CD14-positive monocyte (primary cell): ENCODE measurements around the gene FDXACB1. TPM values are rescaled to one million over a fixed set of nuclear protein-coding genes. Genes with fewer than 3 reads are reported as not detected.

Source experiments
- DNase-seq, 3 donors: peaks; one replicate each; pipeline ENCODE4 v3.0.0-alpha.2; 2011 to 2022
- H2AFZ ChIP-seq: 2 replicates; pipeline ENCODE4 v1.6.0; 2012; ENCODE audit warnings: mild to moderate bottlenecking, low read depth, low read length, inconsistent platforms; ENCODE audit not compliant: insufficient read depth, poor library complexity, severe bottlenecking
- H3K27ac ChIP-seq, 2 donors: 1 replicate in 1 of 2; 2 replicates in 1 of 2; pipeline ENCODE4 v1.5.1; 2012 to 2013; ENCODE audit warnings: low read length in 2 of 2, control low read depth in 1 of 2, inconsistent platforms in 1 of 2, low read depth in 1 of 2, mild to moderate bottlenecking in 1 of 2
- H3K27me3 ChIP-seq, 2 donors: one replicate each; pipeline versions ENCODE4 v1.6.0 to v1.6.1; 2011 to 2013; ENCODE audit warnings: low read length in 2 of 2; ENCODE audit not compliant: control insufficient read depth in 2 of 2, insufficient read depth in 2 of 2
- H3K36me3 ChIP-seq, 2 donors: replicated peaks in 1 of 2; 1 replicate in 1 of 2; 2 replicates in 1 of 2; pipeline versions ENCODE4 v1.5.1 to v1.6.1; 2012 to 2013; ENCODE audit warnings: low read length in 2 of 2, control low read depth in 1 of 2, inconsistent platforms in 1 of 2, mild to moderate bottlenecking in 1 of 2; ENCODE audit not compliant: insufficient read depth in 2 of 2, control insufficient read depth in 1 of 2
- H3K4me1 ChIP-seq, 2 donors: 1 replicate in 1 of 2; 2 replicates in 1 of 2; pipeline versions ENCODE4 v1.5.1 to v1.6.1; 2012 to 2013; ENCODE audit warnings: low read length in 2 of 2, control low read depth in 1 of 2, inconsistent platforms in 1 of 2, mild to moderate bottlenecking in 1 of 2, moderate library complexity in 1 of 2; ENCODE audit not compliant: insufficient read depth in 2 of 2, control insufficient read depth in 1 of 2
- H3K4me2 ChIP-seq: replicated peaks from 2 replicates; pipeline ENCODE3; 2012; ENCODE audit warnings: low read length, moderate library complexity, mild to moderate bottlenecking; ENCODE audit not compliant: poor library complexity, severe bottlenecking; ENCODE audit errors: extremely low read depth
- H3K4me3 ChIP-seq, 3 experiments: fragments of 200-600 bp in 1 of 3; sonication (generic) in 1 of 3; replicated peaks in 1 of 3; 1 replicate in 2 of 3; 2 replicates in 1 of 3; pipeline ENCODE4 v1.5.1; 2011 to 2013; ENCODE audit warnings: low read length in 3 of 3, mild to moderate bottlenecking in 3 of 3, control low read depth in 2 of 3, low read depth in 2 of 3, inconsistent platforms in 1 of 3, moderate library complexity in 1 of 3
- H3K79me2 ChIP-seq: 2 replicates; pipeline ENCODE4 v1.6.0; 2012; ENCODE audit warnings: mild to moderate bottlenecking, control low read depth, inconsistent platforms, low read length, moderate library complexity; ENCODE audit not compliant: insufficient read depth
- H3K9ac ChIP-seq: 2 replicates; pipeline ENCODE4 v1.6.0; 2017; ENCODE audit warnings: low read length, mild to moderate bottlenecking; ENCODE audit not compliant: insufficient read depth, poor library complexity, severe bottlenecking
- H3K9me3 ChIP-seq, 2 donors: replicated peaks in 1 of 2; 1 replicate in 1 of 2; 2 replicates in 1 of 2; pipeline versions ENCODE4 v1.5.1 to v1.6.1; 2012 to 2013; ENCODE audit warnings: low read length in 2 of 2, control low read depth in 1 of 2; ENCODE audit not compliant: control insufficient read depth in 1 of 2, insufficient read depth in 1 of 2
- H4K20me1 ChIP-seq: 2 replicates; pipeline ENCODE4 v1.6.0; 2012; ENCODE audit warnings: mild to moderate bottlenecking, low read length, control low read depth, moderate library complexity; ENCODE audit not compliant: insufficient read depth
- H3K27ac Mint-ChIP-seq, 7 donors: one replicate each; pipeline ENCODE4 v1.8.0; 2020; ENCODE audit warnings: mild to moderate bottlenecking in 7 of 7, mixed read lengths in 7 of 7, moderate library complexity in 6 of 7, inconsistent platforms in 2 of 7
- H3K27me3 Mint-ChIP-seq, 3 donors: one replicate each; pipeline ENCODE4 v1.8.0; 2021 to 2022; ENCODE audit warnings: low read depth in 3 of 3, mild to moderate bottlenecking in 3 of 3, mixed read lengths in 3 of 3, moderate library complexity in 3 of 3, inconsistent platforms in 1 of 3
- H3K36me3 Mint-ChIP-seq, 2 donors: one replicate each; pipeline ENCODE4 v1.8.0; 2020; ENCODE audit warnings: mixed read lengths in 2 of 2, inconsistent platforms in 1 of 2, mild to moderate bottlenecking in 1 of 2
- H3K4me1 Mint-ChIP-seq: one replicate; pipeline ENCODE4 v1.8.0; 2020; ENCODE audit warnings: mild to moderate bottlenecking, mixed read lengths
- H3K4me3 Mint-ChIP-seq, 2 donors: one replicate each; pipeline ENCODE4 v1.8.0; 2020; ENCODE audit warnings: mild to moderate bottlenecking in 2 of 2, mixed read lengths in 2 of 2, moderate library complexity in 1 of 2
- H3K9me3 Mint-ChIP-seq, 7 donors: one replicate each; pipeline ENCODE4 v1.8.0; 2020 to 2022; ENCODE audit warnings: mixed read lengths in 7 of 7, mild to moderate bottlenecking in 6 of 7, moderate library complexity in 6 of 7, inconsistent platforms in 2 of 7
- CTCF ChIP-seq: fragments of 200-600 bp; IDR thresholded peaks from one replicate; pipeline ENCODE4 v1.8.0; 2022; ENCODE audit warnings: antibody characterized with exemption, mild to moderate bottlenecking
- WGBS: methylation state at CpG from one replicate; pipeline ENCODE4 v1.1.5; 2013; ENCODE audit warnings: missing lambda C conversion rate; ENCODE audit not compliant: insufficient coverage; 5-methylcytosine and 5-hydroxymethylcytosine counted together
- intact Hi-C, 2 donors: fragments of 100-400 bp; cut with micrococcal nuclease; formaldehyde crosslinking; loops; one replicate each; pipeline versions ENCODE4 v1.15.0 to v1.15.1; 2023
- polyA plus RNA-seq, 3 donors: library from polyadenylated mRNA; depleted of rRNA in 1 of 3; unstranded in 2 of 3; stranded (reverse) in 1 of 3; fragments of 300-500 nt in 2 of 3; fragments of >200 nt in 1 of 3; fragmentation: Illumina TruSeq in 2 of 3; gene quantifications; 1 replicate in 2 of 3; 2 replicates in 1 of 3; pipeline ENCODE4 v1.2.3, GENCODE V29; 2012 to 2021

FDXACB1 gene
- polyA plus RNA-seq, 3 donors, result 1.9 to 2.3 (median 2.0) TPM

DNA sequence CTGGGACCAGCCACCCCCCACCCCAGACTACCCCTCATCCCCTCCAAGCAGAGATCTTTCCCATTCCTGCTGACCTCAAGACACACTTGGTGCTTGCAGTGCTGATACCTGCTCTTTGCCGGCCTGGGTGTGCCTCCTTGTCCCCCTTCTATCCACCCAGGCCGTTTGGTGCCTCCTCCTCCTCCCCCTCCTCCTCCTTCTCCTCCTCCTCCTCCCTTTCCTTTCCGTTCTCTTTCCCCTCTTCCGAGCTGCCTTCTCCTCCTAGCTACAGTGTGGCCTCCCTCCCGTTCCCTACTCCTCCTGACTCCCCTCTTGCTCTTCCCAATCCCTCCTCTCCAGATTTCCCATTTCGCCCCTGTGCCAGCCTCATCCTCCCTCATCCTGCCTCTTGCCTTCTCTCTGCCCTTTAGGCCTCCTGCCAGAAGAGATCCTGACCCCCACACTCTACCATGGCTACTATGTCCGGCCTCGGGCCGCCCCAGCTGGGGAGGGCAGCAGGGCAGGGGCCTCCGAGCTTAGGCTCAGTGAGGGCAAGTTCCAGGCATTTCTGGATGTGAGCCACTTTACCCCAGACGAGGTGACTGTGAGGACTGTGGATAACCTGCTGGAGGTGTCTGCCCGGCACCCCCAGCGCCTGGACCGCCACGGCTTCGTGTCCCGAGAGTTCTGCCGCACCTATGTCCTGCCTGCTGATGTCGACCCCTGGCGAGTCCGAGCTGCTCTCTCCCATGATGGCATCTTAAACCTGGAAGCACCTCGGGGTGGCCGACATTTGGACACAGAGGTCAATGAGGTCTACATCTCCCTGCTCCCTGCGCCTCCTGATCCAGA, 34.3 kb upstream of the FDXACB1 start:
- no peaks in the 10 kb centered on the region for H3K4me1 ChIP-seq
- H3K27ac Mint-ChIP-seq, result no peak overlapping the region
- no peak for DNase-seq
- TF ChIP-seq CTCF, result no peak
- intact Hi-C loops, result no loop called here
- H3K9me3 Mint-ChIP-seq, result peaks cover 0 to 2% (median 0%) of the 10 kb centered on the region in 7 donors
- H3K9me3 ChIP-seq, result no peaks in the 10 kb centered on the region
- WGBS, result 82% methylated on average over 18 of the region's 24 CpGs
- H3K36me3 ChIP-seq, result no peaks in the 10 kb centered on the region
- no peak overlapping the region for H2AFZ ChIP-seq
- no peaks in the 10 kb centered on the region for H3K36me3 Mint-ChIP-seq
- no peak overlapping the region for H3K4me3 ChIP-seq
- peaks cover 13 to 43% of the 10 kb centered on the region in 2 donors for H3K27me3 ChIP-seq
- H3K4me1 Mint-ChIP-seq, result no peaks in the 10 kb centered on the region
- H3K9ac ChIP-seq, result no peak overlapping the region
- no peaks in the 10 kb centered on the region for H3K79me2 ChIP-seq
- no peaks in the 10 kb centered on the region for H4K20me1 ChIP-seq
- no peak overlapping the region for H3K4me2 ChIP-seq
- peak overlapping the region in 1 of 2 donors; percentile 64 for H3K4me3 Mint-ChIP-seq
- H3K27me3 Mint-ChIP-seq, result peaks cover 47 to 63% (median 50%) of the 10 kb centered on the region in 3 donors
- H3K27ac ChIP-seq, result no peak overlapping the region

GRCh38 chr11:111912535-111912934, 33.6 kb upstream of the FDXACB1 start, which contains the start of gene HSPB2:
Gene HSPB2 (plus strand): TSS chr11:111912734. CDS start chr11:111912830, 96 bp downstream.
- peaks cover 0 to 2% (median 0%) of the 10 kb centered on the region in 7 donors for H3K9me3 Mint-ChIP-seq
- H3K4me1 ChIP-seq, result no peaks in the 10 kb centered on the region
- no peaks in the 10 kb centered on the region for H3K79me2 ChIP-seq
- H3K27ac ChIP-seq, result no peak within 1 kb of the TSS
- DNase-seq, result no peak
- peaks cover 47 to 63% (median 50%) of the 10 kb centered on the region in 3 donors for H3K27me3 Mint-ChIP-seq
- H3K4me3 Mint-ChIP-seq, result peak within 1 kb of the TSS in 1 of 2 donors; percentile 64
- H4K20me1 ChIP-seq, result no peaks in the 10 kb centered on the region
- TF ChIP-seq CTCF, result no peak
- no peaks in the 10 kb centered on the region for H3K36me3 Mint-ChIP-seq
- no peak within 1 kb of the TSS for H2AFZ ChIP-seq
- H3K4me1 Mint-ChIP-seq, result no peaks in the 10 kb centered on the region
- no peak within 1 kb of the TSS for H3K4me2 ChIP-seq
- no peak within 1 kb of the TSS for H3K27ac Mint-ChIP-seq
- no peaks in the 10 kb centered on the region for H3K36me3 ChIP-seq
- H3K27me3 ChIP-seq, result peaks cover 13 to 43% of the 10 kb centered on the region in 2 donors
- no peaks in the 10 kb centered on the region for H3K9me3 ChIP-seq
- no peak within 1 kb of the TSS for H3K9ac ChIP-seq
- no peak within 1 kb of the TSS for H3K4me3 ChIP-seq
- WGBS, result 9% methylated on average over 12 of the region's 26 CpGs
- intact Hi-C loops, result no loop called here
